ENCODE results near the gene MCC.

DNA sequence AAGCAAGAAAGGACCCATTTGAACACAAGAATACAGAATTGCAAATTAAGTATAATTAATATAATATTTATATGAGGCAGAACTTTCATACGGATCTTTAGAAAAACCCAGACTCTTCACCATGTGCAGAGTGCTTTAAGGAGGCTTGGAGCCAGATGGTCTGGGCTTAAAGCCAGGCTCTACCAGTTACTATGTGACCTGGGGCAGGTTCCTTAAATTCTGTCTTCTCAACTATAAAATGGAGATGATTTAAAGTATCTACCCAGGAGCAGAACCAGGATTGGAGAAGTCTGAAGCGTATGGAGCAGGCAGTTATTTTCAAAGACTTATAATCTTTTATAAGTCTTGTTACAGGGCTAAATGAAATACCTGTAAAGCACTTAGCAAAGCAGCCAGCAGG, 255.6 kb downstream of the MCC start:
- TF ChIP-seq, protein P1, sequence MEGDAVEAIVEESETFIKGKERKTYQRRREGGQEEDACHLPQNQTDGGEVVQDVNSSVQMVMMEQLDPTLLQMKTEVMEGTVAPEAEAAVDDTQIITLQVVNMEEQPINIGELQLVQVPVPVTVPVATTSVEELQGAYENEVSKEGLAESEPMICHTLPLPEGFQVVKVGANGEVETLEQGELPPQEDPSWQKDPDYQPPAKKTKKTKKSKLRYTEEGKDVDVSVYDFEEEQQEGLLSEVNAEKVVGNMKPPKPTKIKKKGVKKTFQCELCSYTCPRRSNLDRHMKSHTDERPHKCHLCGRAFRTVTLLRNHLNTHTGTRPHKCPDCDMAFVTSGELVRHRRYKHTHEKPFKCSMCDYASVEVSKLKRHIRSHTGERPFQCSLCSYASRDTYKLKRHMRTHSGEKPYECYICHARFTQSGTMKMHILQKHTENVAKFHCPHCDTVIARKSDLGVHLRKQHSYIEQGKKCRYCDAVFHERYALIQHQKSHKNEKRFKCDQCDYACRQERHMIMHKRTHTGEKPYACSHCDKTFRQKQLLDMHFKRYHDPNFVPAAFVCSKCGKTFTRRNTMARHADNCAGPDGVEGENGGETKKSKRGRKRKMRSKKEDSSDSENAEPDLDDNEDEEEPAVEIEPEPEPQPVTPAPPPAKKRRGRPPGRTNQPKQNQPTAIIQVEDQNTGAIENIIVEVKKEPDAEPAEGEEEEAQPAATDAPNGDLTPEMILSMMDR (conservative IDR thresholded peaks at IDR 0.05): no peak
- no peak for TF ChIP-seq ZFX (IDR thresholded peaks at IDR 0.05)
